ENCODE results near the gene DIPK1A.

DIPK1A gene

GRCh38 chr1:92993581-92993980 lies 32.3 kb upstream of the DIPK1A start:
- Histone ChIP-seq H3K9me3 (ENCODE audit: insufficient read depth, low read depth, low read length) (no peaks in the 10 kb centered on the region), H3K27ac (ENCODE audit: low read depth, low read length) (no peak overlapping the region), H2BK5ac (ENCODE audit: low read depth, low read length, poor library complexity) (no peak overlapping the region), H3K36me3 (ENCODE audit: control insufficient read depth in 1 of 2, insufficient read depth in 2 of 2, low read length in 2 of 2) (no peaks in the 10 kb centered on the region), H3K4ac (ENCODE audit: low read depth, low read length) (no peak overlapping the region), H3K79me1 (ENCODE audit: low read length) (no peaks in the 10 kb centered on the region), H4K12ac (ENCODE audit: low read depth, low read length) (no peak overlapping the region), H2BK12ac (ENCODE audit: low read length) (no peak overlapping the region), H4K91ac (ENCODE audit: low read depth, low read length) (no peak overlapping the region), H3K14ac (ENCODE audit: low read length) (no peak overlapping the region), H4K8ac (ENCODE audit: low read depth, low read length) (no peak overlapping the region), H3K18ac (ENCODE audit: low read length) (no peak overlapping the region), H2AK5ac (ENCODE audit: low read length) (no peak overlapping the region), H3K23ac (ENCODE audit: low read length) (no peak overlapping the region), H2BK120ac (ENCODE audit: insufficient read depth, low read length, poor library complexity) (no peak overlapping the region), H3K4me3 (ENCODE audit: low read depth, low read length) (no peak overlapping the region), H2AFZ (ENCODE audit: insufficient read depth, low read length, poor library complexity) (no peak overlapping the region), H3K9ac (ENCODE audit: low read length) (no peak overlapping the region), H3K27me3 (ENCODE audit: insufficient read depth, low read length) (no peaks in the 10 kb centered on the region), H3K4me2 (ENCODE audit: low read length) (no peak overlapping the region), H3K79me2 (ENCODE audit: control insufficient read depth, insufficient read depth, low read length, poor library complexity) (no peaks in the 10 kb centered on the region), H3K4me1 (ENCODE audit: control insufficient read depth in 1 of 2, insufficient read depth in 2 of 2, low read length in 2 of 2) (peaks cover 2 to 3% of the 10 kb centered on the region in 2 experiments)
- no peak for DNase-seq
- WGBS (ENCODE audit: extremely low coverage, insufficient coverage, insufficient read length): no CpG with 5 or more reads among the region's 1 CpG

- no peak overlapping the region for H3K14ac ChIP-seq (ENCODE audit: low read length)
- H3K36me3 ChIP-seq (ENCODE audit: control insufficient read depth in 1 of 2, insufficient read depth in 2 of 2, low read length in 2 of 2): no peaks in the 10 kb centered on the region
- H4K12ac ChIP-seq (ENCODE audit: low read depth, low read length): no peak overlapping the region
- H3K4me1 ChIP-seq (ENCODE audit: control insufficient read depth in 1 of 2, insufficient read depth in 2 of 2, low read length in 2 of 2): peaks cover 2 to 3% of the 10 kb centered on the region in 2 experiments
- H2BK12ac ChIP-seq (ENCODE audit: low read length): no peak overlapping the region
- H2BK5ac ChIP-seq (ENCODE audit: low read depth, low read length, poor library complexity): no peak overlapping the region
- H3K4me3 ChIP-seq (ENCODE audit: low read depth, low read length): no peak overlapping the region
- H3K4ac ChIP-seq (ENCODE audit: low read depth, low read length): no peak overlapping the region
- H3K79me2 ChIP-seq (ENCODE audit: control insufficient read depth, insufficient read depth, low read length, poor library complexity): no peaks in the 10 kb centered on the region
- no peaks in the 10 kb centered on the region for H3K27me3 ChIP-seq (ENCODE audit: insufficient read depth, low read length)
- H3K18ac ChIP-seq (ENCODE audit: low read length): no peak overlapping the region
- no peak overlapping the region for H4K8ac ChIP-seq (ENCODE audit: low read depth, low read length)
- H4K91ac ChIP-seq (ENCODE audit: low read depth, low read length): no peak overlapping the region
- no peak overlapping the region for H3K23ac ChIP-seq (ENCODE audit: low read length)
- no peaks in the 10 kb centered on the region for H3K9me3 ChIP-seq (ENCODE audit: insufficient read depth, low read depth, low read length)
- H3K4me2 ChIP-seq (ENCODE audit: low read length): no peak overlapping the region
- no peaks in the 10 kb centered on the region for H3K79me1 ChIP-seq (ENCODE audit: low read length)
- H2AK5ac ChIP-seq (ENCODE audit: low read length): no peak overlapping the region
- H3K27ac ChIP-seq (ENCODE audit: low read depth, low read length): no peak overlapping the region
- no peak overlapping the region for H2BK120ac ChIP-seq (ENCODE audit: insufficient read depth, low read length, poor library complexity)
- no peak overlapping the region for H3K9ac ChIP-seq (ENCODE audit: low read length)
- DNase-seq: no peak
- H2AFZ ChIP-seq (ENCODE audit: insufficient read depth, low read length, poor library complexity): no peak overlapping the region
- WGBS (ENCODE audit: extremely low coverage, insufficient coverage, insufficient read length): no CpG with 5 or more reads among the region's 1 CpG
Measured at GRCh38 chr1:92992877-92993276, 31.6 kb upstream of the DIPK1A start.

GRCh38 chr1:92992054-92992453 lies 30.8 kb upstream of the DIPK1A start:
- H3K9me3 ChIP-seq (ENCODE audit: insufficient read depth, low read depth, low read length): no peaks in the 10 kb centered on the region
- H3K79me1 ChIP-seq (ENCODE audit: low read length): no peaks in the 10 kb centered on the region
- H2BK12ac ChIP-seq (ENCODE audit: low read length): no peak overlapping the region
- no peak overlapping the region for H2BK5ac ChIP-seq (ENCODE audit: low read depth, low read length, poor library complexity)
- H4K12ac ChIP-seq (ENCODE audit: low read depth, low read length): no peak overlapping the region
- H3K4me1 ChIP-seq (ENCODE audit: control insufficient read depth in 1 of 2, insufficient read depth in 2 of 2, low read length in 2 of 2): no peaks in the 10 kb centered on the region
- H3K79me2 ChIP-seq (ENCODE audit: control insufficient read depth, insufficient read depth, low read length, poor library complexity): no peaks in the 10 kb centered on the region
- no peak overlapping the region for H3K27ac ChIP-seq (ENCODE audit: low read depth, low read length)
- H3K4me2 ChIP-seq (ENCODE audit: low read length): no peak overlapping the region
- DNase-seq: no peak
- no peak overlapping the region for H3K23ac ChIP-seq (ENCODE audit: low read length)
- H3K14ac ChIP-seq (ENCODE audit: low read length): no peak overlapping the region
- no peak overlapping the region for H3K4ac ChIP-seq (ENCODE audit: low read depth, low read length)
- H3K27me3 ChIP-seq (ENCODE audit: insufficient read depth, low read length): no peaks in the 10 kb centered on the region
- H4K8ac ChIP-seq (ENCODE audit: low read depth, low read length): no peak overlapping the region
- no peak overlapping the region for H4K91ac ChIP-seq (ENCODE audit: low read depth, low read length)
- H3K36me3 ChIP-seq (ENCODE audit: control insufficient read depth in 1 of 2, insufficient read depth in 2 of 2, low read length in 2 of 2): no peaks in the 10 kb centered on the region
- no peak overlapping the region for H2BK120ac ChIP-seq (ENCODE audit: insufficient read depth, low read length, poor library complexity)
- no peak overlapping the region for H2AK5ac ChIP-seq (ENCODE audit: low read length)
- H3K9ac ChIP-seq (ENCODE audit: low read length): no peak overlapping the region
- no peak overlapping the region for H3K18ac ChIP-seq (ENCODE audit: low read length)
- no peak overlapping the region for H2AFZ ChIP-seq (ENCODE audit: insufficient read depth, low read length, poor library complexity)
- H3K4me3 ChIP-seq (ENCODE audit: low read depth, low read length): no peak overlapping the region

GRCh38 chr1:92990828-92991227 lies 29.6 kb upstream of the DIPK1A start:
- no peak overlapping the region for H3K4me2 ChIP-seq (ENCODE audit: low read length)
- H3K4me1 ChIP-seq (ENCODE audit: control insufficient read depth in 1 of 2, insufficient read depth in 2 of 2, low read length in 2 of 2): no peaks in the 10 kb centered on the region
- no peak overlapping the region for H2AK5ac ChIP-seq (ENCODE audit: low read length)
- H4K91ac ChIP-seq (ENCODE audit: low read depth, low read length): no peak overlapping the region
- H3K4me3 ChIP-seq (ENCODE audit: low read depth, low read length): no peak overlapping the region
- H2BK120ac ChIP-seq (ENCODE audit: insufficient read depth, low read length, poor library complexity): no peak overlapping the region
- no peaks in the 10 kb centered on the region for H3K36me3 ChIP-seq (ENCODE audit: control insufficient read depth in 1 of 2, insufficient read depth in 2 of 2, low read length in 2 of 2)
- no peak overlapping the region for H3K18ac ChIP-seq (ENCODE audit: low read length)
- no peak overlapping the region for H4K12ac ChIP-seq (ENCODE audit: low read depth, low read length)
- no peaks in the 10 kb centered on the region for H3K27me3 ChIP-seq (ENCODE audit: insufficient read depth, low read length)
- DNase-seq: no peak
- no CpG with 5 or more reads among the region's 1 CpG for WGBS (ENCODE audit: extremely low coverage, insufficient coverage, insufficient read length)
- no peak overlapping the region for H4K8ac ChIP-seq (ENCODE audit: low read depth, low read length)
- H3K23ac ChIP-seq (ENCODE audit: low read length): no peak overlapping the region
- H3K4ac ChIP-seq (ENCODE audit: low read depth, low read length): no peak overlapping the region
- H2BK12ac ChIP-seq (ENCODE audit: low read length): no peak overlapping the region
- no peak overlapping the region for H2BK5ac ChIP-seq (ENCODE audit: low read depth, low read length, poor library complexity)
- no peaks in the 10 kb centered on the region for H3K9me3 ChIP-seq (ENCODE audit: insufficient read depth, low read depth, low read length)
- H3K9ac ChIP-seq (ENCODE audit: low read length): no peak overlapping the region
- H2AFZ ChIP-seq (ENCODE audit: insufficient read depth, low read length, poor library complexity): no peak overlapping the region
- H3K14ac ChIP-seq (ENCODE audit: low read length): no peak overlapping the region
- H3K79me2 ChIP-seq (ENCODE audit: control insufficient read depth, insufficient read depth, low read length, poor library complexity): no peaks in the 10 kb centered on the region
- no peaks in the 10 kb centered on the region for H3K79me1 ChIP-seq (ENCODE audit: low read length)
- no peak overlapping the region for H3K27ac ChIP-seq (ENCODE audit: low read depth, low read length)
